NCI-H345 (cell line): ENCODE results near the gene CELF4.

Source experiments
- DNase-seq: peaks from one replicate; lab custom pipeline; 2025; lab: John Stamatoyannopoulos, UW

The CELF4 gene

GRCh38 chr18:37565101-37565976 is at the start of gene CELF4:
Gene CELF4, minus strand, starts transcription at chr18:37565798.
- DNase-seq: peak; percentile 77

GRCh38 chr18:37613253-37613565 is 47.6 kb upstream of the CELF4 start:
- no peak for DNase-seq

DNA sequence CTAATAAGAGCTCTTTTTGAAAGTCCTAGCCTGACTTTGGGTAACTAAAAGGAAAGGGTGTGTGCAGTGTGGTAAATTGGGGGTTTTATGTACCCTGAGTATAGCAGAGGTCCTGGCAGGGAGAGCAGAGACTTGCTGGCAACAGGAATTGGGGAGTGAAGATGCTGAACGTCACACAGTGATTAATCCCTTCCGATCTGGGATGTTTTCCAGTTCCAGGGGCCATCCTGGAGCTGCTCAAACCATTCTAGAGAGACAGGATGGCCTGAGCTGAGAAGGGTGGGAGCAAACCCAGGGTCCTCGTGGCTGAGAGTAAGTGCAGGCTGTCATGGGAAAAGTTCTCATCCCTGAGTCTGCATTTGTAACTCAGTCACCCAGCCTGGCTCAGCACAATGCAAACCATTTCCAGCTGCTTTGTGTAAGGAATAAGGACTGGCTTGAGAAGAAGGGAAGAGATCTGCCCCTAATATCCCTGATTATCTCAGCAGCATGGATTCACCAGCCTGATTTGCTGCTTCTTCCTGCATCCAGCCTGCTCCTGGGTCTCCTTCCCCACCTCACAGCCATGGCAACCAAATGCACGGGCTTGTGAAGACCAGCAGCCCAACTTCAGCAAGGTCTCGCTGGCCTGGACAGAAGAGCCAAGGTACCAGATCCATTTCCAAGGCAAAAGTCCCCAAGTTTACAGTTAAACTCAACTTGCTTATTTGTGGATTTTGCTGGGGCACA is 47.1 kb upstream of the CELF4 start:
- DNase-seq: no peak

DNA sequence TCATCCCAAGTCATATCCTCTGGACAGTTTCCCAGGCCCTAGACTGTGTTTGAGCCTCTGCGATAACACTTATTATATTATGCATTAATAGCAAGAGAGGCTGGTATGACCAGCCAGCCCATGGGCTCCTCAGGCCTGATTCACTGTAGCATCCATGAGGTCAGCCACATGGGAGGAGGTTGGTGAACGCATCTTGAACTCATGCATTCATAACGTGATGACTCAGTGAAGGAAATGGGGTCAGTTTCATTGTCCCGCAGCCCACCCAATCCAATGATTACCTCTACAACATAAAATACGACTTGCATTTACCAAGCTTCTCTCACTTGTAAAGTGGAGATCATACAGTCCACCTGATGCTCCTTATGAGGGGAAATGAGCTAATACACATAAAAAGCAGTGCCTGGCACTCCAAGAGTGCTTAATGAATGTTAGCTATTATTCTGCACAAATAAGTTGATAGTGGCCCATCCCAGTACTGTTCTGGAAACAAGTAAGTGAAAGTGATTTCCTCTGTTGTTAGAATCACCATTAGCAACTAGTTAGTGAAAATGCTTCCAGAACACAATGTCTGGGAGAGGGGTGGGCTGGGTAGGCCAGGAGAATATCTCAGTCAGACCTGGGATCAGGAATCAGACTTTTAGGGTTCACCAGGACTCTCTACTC is 46.1 kb upstream of the CELF4 start:
- DNase-seq: no peak

GRCh38 chr18:37608876-37609275 is 43.3 kb upstream of the CELF4 start:
- no peak for DNase-seq

DNA sequence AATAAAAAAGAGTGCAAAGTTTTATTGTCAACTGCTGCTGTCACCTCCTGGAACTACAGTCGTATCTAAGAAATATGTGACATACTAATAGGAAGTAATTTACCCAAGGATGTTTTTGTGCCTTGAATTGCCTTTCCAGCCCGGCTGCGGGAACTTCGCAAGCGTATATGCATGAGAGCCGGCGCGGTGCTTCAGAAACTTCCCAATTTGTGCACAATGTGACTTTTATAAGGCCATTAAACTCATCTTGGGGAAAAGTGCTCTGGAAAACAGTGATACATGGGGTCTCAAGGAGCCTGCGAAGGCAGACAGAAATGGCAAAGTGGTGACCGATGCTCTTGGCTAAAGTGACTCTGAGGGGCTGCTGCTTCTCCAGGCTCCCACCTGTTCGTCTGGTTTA is 41.7 kb upstream of the CELF4 start:
- DNase-seq: no peak

DNA sequence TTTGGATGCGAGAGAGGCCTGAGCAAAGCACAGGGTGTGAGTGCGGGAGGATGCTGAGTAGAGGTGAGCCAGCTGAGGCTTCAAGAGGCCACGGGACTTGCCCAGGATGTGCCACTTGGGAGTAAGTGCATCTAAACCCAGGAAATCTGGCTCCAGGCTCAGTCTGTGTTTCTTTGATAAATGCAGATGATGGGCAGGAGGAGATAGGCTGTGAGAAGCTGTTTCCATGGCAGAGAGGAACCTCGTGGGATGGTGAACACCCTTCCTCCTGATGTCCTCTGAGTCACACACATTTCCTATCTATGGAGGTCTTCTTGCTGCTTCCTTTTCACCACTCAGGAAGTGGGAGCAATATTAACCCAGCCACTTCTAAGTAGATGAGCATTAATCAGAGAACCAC is 38.4 kb upstream of the CELF4 start:
- no peak for DNase-seq

DNA sequence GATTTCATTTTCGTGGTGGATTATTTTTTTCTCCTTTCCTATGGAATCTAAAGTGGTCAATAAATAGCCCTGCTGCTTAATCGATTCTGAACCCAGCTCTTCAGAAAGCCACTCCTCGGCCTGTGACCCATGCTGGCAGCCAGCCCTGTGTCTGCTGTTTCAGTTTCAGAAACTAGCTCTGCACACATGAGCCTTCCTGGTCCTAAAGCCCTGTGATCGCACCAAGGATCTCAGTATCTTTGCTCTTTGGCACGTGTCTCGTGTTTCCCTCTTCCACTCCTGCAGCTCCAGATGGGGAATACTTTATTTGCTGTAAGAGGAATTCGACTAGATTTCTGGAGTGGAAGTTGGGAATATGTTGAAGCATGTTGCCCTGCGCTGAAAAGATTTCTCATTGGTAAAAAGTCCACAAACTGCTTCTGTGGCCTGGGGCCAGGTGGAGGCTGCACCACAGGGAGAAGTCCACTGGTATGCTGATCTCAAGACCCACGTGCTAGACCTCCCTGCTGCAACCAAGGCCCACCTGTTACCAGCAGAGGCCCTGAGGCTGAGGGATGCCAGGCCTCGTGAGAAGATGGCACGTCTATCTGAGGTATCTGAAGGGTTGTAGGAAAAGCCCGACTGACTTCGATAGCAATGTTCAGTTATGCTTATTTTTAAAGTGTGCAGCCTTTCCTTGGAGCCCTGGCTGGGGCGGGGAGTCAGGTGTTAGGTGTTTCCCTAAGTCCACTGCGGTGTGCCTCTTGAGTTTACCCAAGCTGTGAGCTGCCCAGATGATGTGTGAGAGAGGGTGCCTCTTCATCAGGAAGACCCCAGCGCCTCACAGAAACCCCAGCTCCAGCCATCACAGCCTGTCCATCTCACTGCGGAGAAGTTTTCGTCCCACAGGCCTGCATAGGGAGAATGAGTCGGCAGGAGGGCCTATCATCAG is 33.6 kb upstream of the CELF4 start:
- no peak for DNase-seq

DNA sequence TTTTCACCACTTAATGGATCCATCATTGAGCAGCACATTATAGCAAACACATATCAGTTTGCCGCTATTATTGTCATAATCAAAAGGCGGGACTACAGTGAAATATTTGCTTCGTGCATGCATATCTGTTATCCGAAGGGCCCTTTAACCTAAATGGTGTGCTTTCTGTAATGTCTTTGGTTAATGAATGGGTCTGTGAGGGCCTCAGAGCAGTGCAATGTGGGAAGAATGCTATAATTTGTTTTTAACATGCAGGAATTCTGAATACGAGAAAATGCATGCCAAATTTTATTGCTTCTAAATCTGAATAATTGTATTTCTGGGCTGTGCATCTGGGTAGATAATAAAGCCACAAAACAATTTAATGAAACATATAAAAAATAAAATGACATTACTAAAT is 32.8 kb upstream of the CELF4 start:
- DNase-seq: no peak

DNA sequence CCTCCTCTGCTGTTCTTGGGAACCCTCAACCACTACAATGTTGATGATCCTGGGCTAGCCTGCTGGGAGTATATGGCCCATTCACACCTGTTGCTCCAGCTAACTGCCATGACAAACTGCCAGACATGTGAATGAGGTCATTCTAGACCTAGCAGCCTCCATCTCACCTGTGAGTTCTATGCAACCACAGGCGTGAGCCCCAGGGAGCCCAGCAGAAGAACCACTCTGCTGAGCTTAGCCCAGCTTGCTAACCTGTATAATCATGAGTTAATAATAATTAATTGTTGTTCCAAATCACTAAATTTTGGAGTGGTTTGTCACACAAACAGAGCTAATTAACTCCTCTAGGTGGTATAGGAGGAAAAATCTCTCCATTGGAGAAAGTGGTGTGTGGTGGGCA is 24.7 kb upstream of the CELF4 start:
- DNase-seq: no peak

GRCh38 chr18:37588289-37588688 is 22.7 kb upstream of the CELF4 start:
- no peak for DNase-seq

- DNase-seq: no peak
These were observed 21.1 kb upstream of the CELF4 start for GRCh38 chr18:37586656-37587225.

DNA sequence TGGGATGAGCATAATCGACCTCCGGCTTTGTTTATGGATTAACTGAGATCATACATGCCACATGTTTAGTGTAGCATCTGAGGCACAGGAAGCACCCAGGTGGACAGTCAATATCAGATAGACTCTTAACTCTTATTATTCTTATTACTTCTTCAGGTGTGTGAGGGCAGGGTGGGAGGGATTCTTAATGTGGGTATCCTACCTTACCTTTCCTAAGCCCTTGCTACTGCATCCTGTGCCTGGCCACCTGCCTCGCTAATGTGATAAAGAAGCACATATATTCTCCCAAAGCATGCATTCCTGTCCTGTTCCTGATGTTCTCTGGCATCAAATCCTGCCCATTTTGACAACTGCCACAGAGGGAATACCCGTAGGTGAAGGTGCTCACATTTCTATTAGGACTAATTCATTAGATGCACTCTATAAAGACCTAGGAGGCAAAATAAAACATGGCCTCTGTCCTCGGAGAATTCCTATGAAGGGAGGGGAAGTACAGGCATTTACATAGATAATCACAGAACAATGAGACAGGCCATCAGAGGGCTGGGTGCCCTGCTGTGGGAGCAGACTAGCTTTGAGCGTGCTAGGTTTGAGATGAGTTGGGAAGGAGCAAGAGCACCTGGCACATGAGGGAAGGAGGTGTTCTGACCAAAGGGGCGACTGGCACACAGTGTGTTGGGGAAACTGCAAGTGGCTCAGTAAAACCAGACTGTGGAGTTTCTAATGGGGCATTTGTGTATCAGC is 19.5 kb upstream of the CELF4 start:
- no peak for DNase-seq

GRCh38 chr18:37584217-37584616 is 18.6 kb upstream of the CELF4 start:
- DNase-seq: no peak

GRCh38 chr18:37582261-37582660 is 16.7 kb upstream of the CELF4 start:
- DNase-seq: no peak

DNA sequence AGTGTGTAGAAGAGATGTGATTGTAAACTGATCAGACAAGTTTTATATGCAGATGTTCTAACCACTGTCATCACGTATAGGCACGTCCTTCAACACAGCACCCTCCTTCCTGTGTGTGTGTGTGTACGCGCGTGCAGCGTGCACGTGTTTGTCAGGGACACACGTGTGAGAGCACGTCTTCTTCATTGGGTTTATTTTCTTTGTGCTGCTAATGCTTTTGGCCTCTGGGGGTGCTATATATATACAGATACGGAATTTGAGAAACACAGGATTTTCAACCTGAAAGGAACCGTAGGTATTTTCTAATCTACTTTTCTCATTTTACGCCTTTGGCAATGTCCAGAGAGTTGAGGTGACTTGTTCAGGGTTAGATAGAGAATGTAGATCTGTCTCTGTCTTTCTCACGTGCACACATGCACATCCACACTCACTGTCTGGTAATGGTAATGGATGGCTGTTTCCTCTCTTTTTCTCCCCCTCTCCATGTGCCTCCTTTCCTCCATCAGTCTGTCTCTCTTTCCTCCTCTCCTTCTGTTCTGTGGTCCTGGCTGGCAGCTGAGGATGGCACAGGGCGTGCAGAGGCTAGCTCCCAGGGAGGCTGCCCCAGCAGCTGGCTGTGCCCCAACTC is 13.4 kb upstream of the CELF4 start:
- peak; percentile 21 for DNase-seq

DNA sequence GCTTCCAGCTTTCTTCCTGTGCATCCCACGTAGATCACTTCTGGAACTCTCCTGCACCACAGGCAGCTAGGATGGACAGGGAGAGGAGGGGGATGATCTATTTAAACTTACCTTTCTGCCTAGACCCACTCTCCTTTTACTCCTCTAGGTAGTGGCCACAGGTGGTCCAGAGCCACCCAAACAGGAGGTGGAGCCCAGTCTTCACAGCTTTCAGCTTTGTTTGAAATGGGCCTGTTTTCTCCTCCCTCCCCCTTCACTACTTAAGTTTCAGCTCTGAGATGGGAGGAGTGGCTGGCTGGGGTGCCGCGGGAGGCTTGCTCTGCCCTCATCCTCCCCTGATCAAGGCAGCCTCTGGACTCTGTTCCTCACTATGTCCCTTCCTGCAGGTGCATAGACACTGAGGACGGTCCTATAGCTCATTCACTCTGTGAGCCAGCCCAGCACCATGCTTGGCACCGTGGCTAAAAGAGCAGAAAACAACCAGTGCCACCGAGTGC is 12.6 kb upstream of the CELF4 start:
- no peak for DNase-seq

- no peak for DNase-seq
These were observed 11.5 kb upstream of the CELF4 start for GRCh38 chr18:37577051-37577611.

- DNase-seq: no peak
These were observed 10.0 kb upstream of the CELF4 start for GRCh38 chr18:37575646-37576045.

DNA sequence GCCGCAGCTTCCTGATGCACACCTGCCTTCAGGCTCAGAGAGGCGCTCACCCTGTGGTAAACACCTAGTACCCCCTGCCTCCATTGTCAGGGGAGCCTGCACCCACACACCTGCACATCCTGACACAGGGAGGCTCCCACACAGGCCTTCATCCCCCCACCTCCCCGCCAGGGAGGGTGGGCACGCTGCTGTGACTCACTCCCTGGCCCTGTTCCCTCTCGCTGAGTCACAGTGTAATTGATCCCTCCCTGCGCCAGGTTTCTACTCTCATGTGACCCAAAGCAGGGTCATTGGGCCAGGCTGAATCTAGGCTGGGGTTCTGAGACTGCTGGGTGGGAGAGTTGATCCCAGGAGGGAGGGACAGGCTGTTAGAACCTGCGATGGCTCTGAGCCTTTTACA is 8.5 kb upstream of the CELF4 start:
- DNase-seq: no peak
